Panc1 (cell line): ENCODE data around the gene PPP1R9A. TPM values are rescaled to one million over a fixed set of nuclear protein-coding genes. Genes with fewer than 3 reads are reported as not detected.

ENCODE experiments used
- ATAC-seq: fragments of 200-7000 bp; cut with Tn5 transposase; 2 replicates; pipeline ENCODE4 v1.9.1; 2020; ENCODE audit warnings: mild to moderate bottlenecking, moderate library complexity
- BruUV-seq: library from RNA; stranded (reverse); fragments of 400-500 nt; replicated peaks from 2 replicates; lab custom pipeline; 2021; lab: Mats Ljungman, UMichigan
- CTCF ChIA-PET: fragments of 300-600 bp; sonication (Branson Sonifier 250); formaldehyde crosslinking; loops from one replicate; lab custom pipeline; 2022; ENCODE audit warnings: antibody characterized with exemption; lab: Charles Lee
- POLR2A ChIA-PET: fragments of 300-600 bp; sonication (Branson Sonifier 250); formaldehyde crosslinking; loops from one replicate; lab custom pipeline; 2022; ENCODE audit warnings: antibody characterized with exemption; lab: Charles Lee
- DNase-seq: peaks from one replicate; pipeline ENCODE4 v3.0.0-alpha.2; 2010; ENCODE audit warnings: low read depth, low spot score
- H3K27ac ChIP-seq: 2 replicates; pipeline ENCODE4 v1.5.1; 2011; ENCODE audit warnings: mild to moderate bottlenecking, low read length, inconsistent platforms
- H3K27me3 ChIP-seq: fragments of 200-500 bp; sonication (Bioruptor generic); 2 replicates; pipeline ENCODE4 v1.6.0; 2014; ENCODE audit warnings: low read length, inconsistent platforms; ENCODE audit not compliant: control insufficient read depth, insufficient read depth
- H3K36me3 ChIP-seq: fragments of 200-500 bp; sonication (Bioruptor generic); 2 replicates; pipeline ENCODE4 v1.5.1; 2014; ENCODE audit warnings: inconsistent platforms, mild to moderate bottlenecking, low read length, moderate library complexity; ENCODE audit not compliant: control insufficient read depth, insufficient read depth
- H3K4me1 ChIP-seq: 2 replicates; pipeline ENCODE4 v1.5.1; 2011; ENCODE audit warnings: inconsistent platforms, mild to moderate bottlenecking, low read length, moderate library complexity; ENCODE audit not compliant: control insufficient read depth, insufficient read depth
- H3K4me3 ChIP-seq, 2 experiments: 2 replicates each; pipeline ENCODE4 v1.5.1; 2011 to 2012; ENCODE audit warnings: low read depth in 2 of 2, low read length in 2 of 2, mild to moderate bottlenecking in 2 of 2, inconsistent platforms in 1 of 2, moderate library complexity in 1 of 2
- H3K9me3 ChIP-seq: fragments of 200-500 bp; sonication (Bioruptor generic); 2 replicates; pipeline ENCODE4 v1.5.1; 2014; ENCODE audit warnings: low read depth, mild to moderate bottlenecking, inconsistent platforms, low read length, moderate library complexity; ENCODE audit not compliant: control insufficient read depth, insufficient read depth
- CTCF ChIP-seq: fragments of 450-650 bp; IDR thresholded peaks from 2 replicates; pipeline ENCODE4 v1.5.1; 2017; ENCODE audit warnings: mild to moderate bottlenecking
- POLR2AphosphoS5 ChIP-seq: IDR thresholded peaks from 2 replicates; pipeline ENCODE4 v1.6.1; 2012; ENCODE audit warnings: mild to moderate bottlenecking, low read depth, low read length, moderate library complexity
- REST ChIP-seq, 2 experiments: IDR thresholded peaks; 2 replicates each; pipeline ENCODE4 v1.6.1; 2011 to 2012; ENCODE audit warnings: low read depth in 2 of 2, control low read depth in 1 of 2, low read length in 1 of 2, mild to moderate bottlenecking in 1 of 2, moderate library complexity in 1 of 2; ENCODE audit not compliant: insufficient read depth in 1 of 2
- SIN3A ChIP-seq: IDR thresholded peaks from 2 replicates; pipeline ENCODE4 v1.6.1; 2012; ENCODE audit warnings: low read depth, mild to moderate bottlenecking, low read length, moderate library complexity, borderline replicate concordance; ENCODE audit not compliant: insufficient read depth
- TCF7L2 ChIP-seq: IDR thresholded peaks from 2 replicates; pipeline ENCODE4 v1.6.1; 2011; ENCODE audit warnings: mild to moderate bottlenecking, low read depth, low read length, inconsistent platforms
- in situ Hi-C: cut with HindIII; loops from 2 replicates; pipeline ENCODE4 v1.10.0; 2016; ENCODE audit warnings: low sequenced_read_pairs, low pct_unique_long_range_greater_than_20kb
- intact Hi-C: fragments of 100-400 bp; cut with micrococcal nuclease; formaldehyde crosslinking; loops from one replicate; pipeline ENCODE4 v1.10.0; 2022; ENCODE audit not compliant: unreplicated experiment
- total RNA-seq: library from RNA; stranded (reverse); gene quantifications from one replicate; pipeline ENCODE4 v1.2.1, GENCODE V29; 2021; ENCODE audit not compliant: unreplicated experiment

PPP1R9A gene
- total RNA-seq, 1 experiment from 2014 or later, result 5.0 TPM

GRCh38 chr7:94980418-94981142, 73.2 kb downstream of the PPP1R9A start:
- ChIA-PET POLR2A (interaction anchor here (0.6 kb wide), 1 partner anchor 320 kb away, joined by 13 read pairs; no protein-coding TSS in a partner anchor), CTCF (no interaction called here)
- Histone ChIP-seq H3K36me3 (no peaks in the 10 kb centered on the region), H3K4me1 (no peaks in the 10 kb centered on the region), H3K4me3 (no peak overlapping the region), H3K9me3 (no peaks in the 10 kb centered on the region), H3K27me3 (no peaks in the 10 kb centered on the region), H3K27ac (no peak overlapping the region)
- intact Hi-C loops, result no loop called here
- BruUV-seq, result no TSS peak
- in situ Hi-C loops, result no loop called here
- no peak for TF ChIP-seq TCF7L2
- no peak for ATAC-seq
- no peak for DNase-seq

GRCh38 chr7:94995921-94996320, 88.5 kb downstream of the PPP1R9A start:
- no peaks in the 10 kb centered on the region for H3K4me1 ChIP-seq
- H3K27ac ChIP-seq, result no peak overlapping the region
- in situ Hi-C loops (no loop called here), intact Hi-C loops (no loop called here)
- ATAC-seq (no peak), DNase-seq (no peak)
- no peaks in the 10 kb centered on the region for H3K36me3 ChIP-seq
- no peak for TF ChIP-seq CTCF
- TF ChIP-seq SIN3A, result no peak
- TF ChIP-seq POLR2AphosphoS5, result no peak
- no peak for TF ChIP-seq REST (IDR thresholded peaks at IDR 0.05; ENCODE audit: insufficient read depth in 1 of 2, low read depth in 2 of 2, low read length in 1 of 2)
- no peak for TF ChIP-seq TCF7L2
- CTCF ChIA-PET, result no interaction called here
- no peaks in the 10 kb centered on the region for H3K27me3 ChIP-seq
- BruUV-seq, result no TSS peak
- POLR2A ChIA-PET, result no interaction called here
- no peak overlapping the region for H3K4me3 ChIP-seq
- H3K9me3 ChIP-seq, result no peaks in the 10 kb centered on the region; the same call in 1 of the 2 replicates

GRCh38 chr7:94996369-94996768, 89.0 kb downstream of the PPP1R9A start:
- no peak for ATAC-seq
- TF ChIP-seq SIN3A (no peak), REST (IDR thresholded peaks at IDR 0.05; ENCODE audit: insufficient read depth in 1 of 2, low read depth in 2 of 2, low read length in 1 of 2) (no peak), POLR2AphosphoS5 (no peak), CTCF (no peak), TCF7L2 (no peak)
- H3K4me3 ChIP-seq, result no peak overlapping the region
- ChIA-PET POLR2A (no interaction called here), CTCF (interaction anchor here (0.7 kb wide), 1 partner anchor 300 kb away, joined by 7 read pairs; no protein-coding TSS in a partner anchor)
- intact Hi-C loops, result no loop called here
- no peaks in the 10 kb centered on the region for H3K4me1 ChIP-seq
- H3K9me3 ChIP-seq, result no peaks in the 10 kb centered on the region; the same call in 1 of the 2 replicates
- H3K27me3 ChIP-seq, result no peaks in the 10 kb centered on the region
- no peaks in the 10 kb centered on the region for H3K36me3 ChIP-seq
- no TSS peak for BruUV-seq
- no peak overlapping the region for H3K27ac ChIP-seq
- no peak for DNase-seq
- in situ Hi-C loops, result no loop called here
